Uterus (tissue), 4 donors: ENCODE measurements around the gene ITGB5. TPM values are rescaled to one million over a fixed set of nuclear protein-coding genes. Genes with fewer than 3 reads are reported as not detected.
A peak's percentile ranks its signal among the peaks of the same experiment; 100 is the strongest.
"Not testable (repeated sequence)": the region's sequence is repeated elsewhere in the genome, so short reads cannot be mapped to it uniquely, and the experiment has no call there.

Source experiments
- DNase-seq, 2 donors: peaks; one replicate each; pipeline ENCODE4 v3.0.0-alpha.2; 2019 to 2020
- H3K27ac ChIP-seq, 2 donors: fragments of 200-600 bp; sonication (generic); 1 replicate in 1 of 2; 2 replicates in 1 of 2; pipeline ENCODE4 v1.5.1; 2016 to 2018
- H3K27me3 ChIP-seq, 2 donors: fragments of 200-600 bp; sonication (generic); one replicate each; pipeline ENCODE4 v1.5.1; 2018 to 2019; ENCODE audit warnings: control low read depth in 1 of 2
- H3K36me3 ChIP-seq, 2 donors: fragments of 200-600 bp; sonication (generic); one replicate each; pipeline ENCODE4 v1.5.1; 2019; ENCODE audit warnings: control low read depth in 1 of 2
- H3K4me1 ChIP-seq, 2 donors: fragments of 200-600 bp; sonication (generic); one replicate each; pipeline ENCODE4 v1.5.1; 2018 to 2019; ENCODE audit warnings: control low read depth in 1 of 2
- H3K4me3 ChIP-seq, 2 donors: fragments of 200-600 bp; sonication (generic); 1 replicate in 1 of 2; 2 replicates in 1 of 2; pipeline ENCODE4 v1.5.1; 2018 to 2019; ENCODE audit warnings: mild to moderate bottlenecking in 1 of 2
- H3K9me3 ChIP-seq, 2 donors: fragments of 200-600 bp; sonication (generic); one replicate each; pipeline ENCODE4 v1.5.1; 2019; ENCODE audit warnings: control low read depth in 1 of 2
- CTCF ChIP-seq, 4 experiments: fragments of 200-600 bp in 2 of 4; fragments of 450-650 bp in 2 of 4; sonication (generic) in 2 of 4; IDR thresholded peaks; one replicate each; pipeline ENCODE4 v1.5.1; 2016 to 2019; ENCODE audit warnings: antibody characterized with exemption in 4 of 4, mild to moderate bottlenecking in 2 of 4, moderate library complexity in 1 of 4
- POLR2A ChIP-seq, 2 donors: fragments of 450-650 bp; IDR thresholded peaks; one replicate each; pipeline ENCODE4 v1.6.1; 2016; ENCODE audit warnings: antibody characterized with exemption in 2 of 2, mild to moderate bottlenecking in 1 of 2, moderate library complexity in 1 of 2
- intact Hi-C: fragments of 100-400 bp; cut with DNase I; formaldehyde crosslinking; loops from one replicate; pipeline ENCODE4 v1.15.1; 2023; ENCODE audit warnings: low total_unique reads
- total RNA-seq, 4 donors: library from RNA; depleted of rRNA in 3 of 4; stranded (reverse); fragments of >200 nt in 3 of 4; gene quantifications; one replicate each; pipeline versions ENCODE4 v1.1.0 to v1.2.4, GENCODE V29; 2014 to 2023
- donor health status: DM: yes; HTN: yes; CAD: no.

ITGB5 gene
- total RNA-seq, 4 donors from 2014 or later: 28.7 to 106 (median 71.6) TPM

- no peaks in the 10 kb centered on the region for H3K9me3 ChIP-seq
- no peak overlapping the region for H3K4me3 ChIP-seq
- no peaks in the 10 kb centered on the region for H3K36me3 ChIP-seq
- peak overlapping the region in 1 of 2 donors; percentile 87 for H3K27ac ChIP-seq
- peaks cover 9 to 11% of the 10 kb centered on the region in 2 donors for H3K4me1 ChIP-seq
- H3K27me3 ChIP-seq: no peaks in the 10 kb centered on the region
- no peak for TF ChIP-seq POLR2A (IDR thresholded peaks at IDR 0.05)
- no peak for TF ChIP-seq CTCF (IDR thresholded peaks at IDR 0.05)
- intact Hi-C loops: no loop called here
- DNase-seq: no peak
Measured at GRCh38 chr3:124784686-124785382, 102.3 kb downstream of the ITGB5 start.

GRCh38 chr3:124783696-124784095 is 103.5 kb downstream of the ITGB5 start:
- Histone ChIP-seq H3K27me3 (no peaks in the 10 kb centered on the region), H3K4me1 (peaks cover 12 to 22% of the 10 kb centered on the region in 2 donors), H3K9me3 (no peaks in the 10 kb centered on the region), H3K4me3 (no peak overlapping the region), H3K36me3 (no peaks in the 10 kb centered on the region), H3K27ac (no peak overlapping the region)
- TF ChIP-seq POLR2A (IDR thresholded peaks at IDR 0.05) (no peak), CTCF (IDR thresholded peaks at IDR 0.05) (no peak)
- intact Hi-C loops: no loop called here
- no peak for DNase-seq

GRCh38 chr3:124782377-124782712 is 104.8 kb downstream of the ITGB5 start:
- intact Hi-C loops, H3K27me3 ChIP-seq, H3K36me3 ChIP-seq, DNase-seq, H3K4me3 ChIP-seq, H3K9me3 ChIP-seq: not testable (repeated sequence)
- Histone ChIP-seq H3K4me1 (peaks cover 12 to 25% of the 10 kb centered on the region in 2 donors), H3K27ac (peak overlapping the region in 1 of 2 donors; percentile 93)

GRCh38 chr3:124781476-124782376 is 105.4 kb downstream of the ITGB5 start:
- Histone ChIP-seq H3K9me3 (no peaks in the 10 kb centered on the region), H3K27ac (peak overlapping the region; percentile 87 to 93), H3K36me3 (no peaks in the 10 kb centered on the region), H3K4me3 (no peak overlapping the region), H3K4me1 (peaks cover 7 to 20% of the 10 kb centered on the region in 2 donors), H3K27me3 (no peaks in the 10 kb centered on the region)
- TF ChIP-seq POLR2A (IDR thresholded peaks at IDR 0.05) (no peak), CTCF (IDR thresholded peaks at IDR 0.05) (no peak)
- no peak for DNase-seq
- intact Hi-C loops: no loop called here

- intact Hi-C loops: no loop called here
- Histone ChIP-seq H3K27ac (peak overlapping the region; percentile 87 to 93), H3K36me3 (no peaks in the 10 kb centered on the region), H3K4me1 (peaks cover 7 to 20% of the 10 kb centered on the region in 2 donors), H3K27me3 (no peaks in the 10 kb centered on the region), H3K9me3 (no peaks in the 10 kb centered on the region), H3K4me3 (no peak overlapping the region)
- DNase-seq: peak; percentile 68 to 74
- TF ChIP-seq POLR2A (IDR thresholded peaks at IDR 0.05): peak in 1 of 2 donors; percentile 9
- no peak for TF ChIP-seq CTCF (IDR thresholded peaks at IDR 0.05)
Measured at GRCh38 chr3:124780761-124781475, 106.2 kb downstream of the ITGB5 start.
